Ishikawa (cell line): ENCODE data around the gene HLA-F.

Experiments used
- EGR1 ChIP-seq: IDR thresholded peaks from 2 replicates; pipeline ENCODE4 v1.6.1; 2012
- EP300 ChIP-seq: IDR thresholded peaks from 2 replicates; pipeline ENCODE4 v1.6.1; 2012; ENCODE audit warnings: borderline replicate concordance
- FOXM1 ChIP-seq: IDR thresholded peaks from 2 replicates; pipeline ENCODE4 v1.6.1; 2012; ENCODE audit warnings: low read depth, borderline replicate concordance
- MAX ChIP-seq: IDR thresholded peaks from 2 replicates; pipeline ENCODE4 v1.6.1; 2012
- NFIC ChIP-seq: IDR thresholded peaks from 2 replicates; pipeline ENCODE4 v1.6.1; 2012
- RAD21 ChIP-seq: IDR thresholded peaks from 2 replicates; pipeline ENCODE4 v1.6.1; 2012; ENCODE audit warnings: low read depth
- REST ChIP-seq: IDR thresholded peaks from 2 replicates; pipeline ENCODE4 v1.6.1; 2012; ENCODE audit warnings: low read depth, mild to moderate bottlenecking
- TCF12 ChIP-seq: IDR thresholded peaks from 2 replicates; pipeline ENCODE4 v1.6.1; 2012; ENCODE audit warnings: low read depth
- TEAD4 ChIP-seq: IDR thresholded peaks from 2 replicates; pipeline ENCODE4 v1.6.1; 2012
- YY1 ChIP-seq: IDR thresholded peaks from 2 replicates; pipeline ENCODE4 v1.6.1; 2012; ENCODE audit warnings: low read depth

GRCh38 chr6:29759457-29759856 lies 36.2 kb downstream of the HLA-F start:
- TF ChIP-seq TEAD4: no peak
- no peak for TF ChIP-seq EGR1
- TF ChIP-seq MAX: no peak
- TF ChIP-seq RAD21: no peak
- TF ChIP-seq TCF12: no peak
- no peak for TF ChIP-seq REST
- TF ChIP-seq EP300: no peak
- no peak for TF ChIP-seq YY1
- no peak for TF ChIP-seq FOXM1
- no peak for TF ChIP-seq NFIC
